Measurements from ENCODE around the gene CDKN1A. TPM values are rescaled to one million over a fixed set of nuclear protein-coding genes. Genes with fewer than 3 reads are reported as not detected.

CDKN1A gene
- total RNA-seq, 1 experiment from 2014 or later = 0.28 TPM

GRCh38 chr6:36692220-36692619 is 13.7 kb downstream of the CDKN1A start:
- Histone ChIP-seq H3K36me3 (replicated peaks; ENCODE audit: control insufficient read depth, insufficient read depth, low read length) (no peaks in the 10 kb centered on the region), H3K27me3 (ENCODE audit: control insufficient read depth, insufficient read depth, low read length) (no peaks in the 10 kb centered on the region), H3K4me3 (ENCODE audit: insufficient read depth, low read depth, low read length) (no peak overlapping the region)
- no peak for DNase-seq

DNA sequence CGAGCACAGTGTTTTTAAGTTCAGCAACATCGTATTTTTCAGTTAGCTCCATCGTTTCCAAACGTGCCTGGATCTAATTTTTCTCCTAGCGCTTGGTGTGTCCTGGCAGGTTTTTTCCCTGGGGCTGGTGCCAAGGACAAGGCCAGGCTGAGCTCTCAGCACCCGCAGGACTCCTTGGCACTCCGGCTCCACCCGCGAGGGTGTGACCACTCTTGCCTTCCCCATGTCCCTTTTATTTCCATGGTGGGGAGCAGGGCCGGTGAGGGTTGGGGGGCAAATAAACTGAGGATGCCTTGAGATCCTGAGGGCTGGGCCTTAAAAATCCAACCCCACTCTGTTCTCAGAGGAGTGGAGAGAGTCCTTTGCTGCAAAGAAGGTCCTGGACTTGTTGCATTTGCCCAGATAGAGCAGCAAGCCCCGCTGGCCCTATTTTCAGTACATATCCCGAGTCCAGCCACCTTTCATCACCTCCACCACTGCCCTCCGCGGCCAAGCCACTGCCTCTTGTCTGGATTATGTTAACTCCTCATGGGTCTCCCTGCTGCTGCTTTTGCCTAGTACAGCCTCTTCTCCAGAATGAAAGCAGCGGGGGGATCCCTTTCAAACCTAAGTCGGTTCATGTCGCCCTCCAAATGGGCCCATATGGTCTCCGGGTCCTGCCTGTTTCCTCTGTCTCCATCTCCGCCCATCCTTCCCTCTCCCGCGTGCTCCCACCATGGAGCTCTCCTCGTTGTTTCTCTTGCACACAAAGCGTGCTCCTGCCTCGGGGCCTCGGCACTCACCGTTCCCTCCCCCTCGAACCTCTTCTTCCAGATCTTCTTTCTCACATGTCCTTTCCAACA is 14.6 kb downstream of the CDKN1A start:
- DNase-seq = no peak
- Histone ChIP-seq H3K4me3 (ENCODE audit: insufficient read depth, low read depth, low read length) (no peak overlapping the region), H3K27me3 (ENCODE audit: control insufficient read depth, insufficient read depth, low read length) (no peaks in the 10 kb centered on the region), H3K36me3 (replicated peaks; ENCODE audit: control insufficient read depth, insufficient read depth, low read length) (no peaks in the 10 kb centered on the region)

DNA sequence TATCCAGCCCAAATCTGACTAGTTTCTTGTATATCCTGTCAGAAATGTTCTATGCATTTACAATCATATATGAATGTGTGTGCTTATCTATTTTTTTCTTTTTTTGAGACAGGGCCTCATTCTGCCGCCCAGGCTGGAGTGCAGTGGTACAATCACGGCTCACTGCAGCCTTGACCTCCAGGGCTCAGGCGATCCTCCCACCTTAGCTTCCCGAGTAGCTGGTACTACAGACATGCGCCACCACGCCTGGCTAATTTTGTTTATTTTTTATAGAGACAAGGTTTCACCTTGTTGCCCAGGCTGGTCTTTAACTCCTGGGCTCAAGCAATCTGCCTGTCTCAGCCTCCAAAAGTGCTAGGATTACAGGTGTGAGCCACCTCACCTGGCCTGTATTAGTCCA is 16.1 kb downstream of the CDKN1A start:
- Histone ChIP-seq H3K27me3 (ENCODE audit: control insufficient read depth, insufficient read depth, low read length) (no peaks in the 10 kb centered on the region), H3K36me3 (replicated peaks; ENCODE audit: control insufficient read depth, insufficient read depth, low read length) (no peaks in the 10 kb centered on the region), H3K4me3 (ENCODE audit: insufficient read depth, low read depth, low read length) (no peak overlapping the region)
- no peak for DNase-seq

- no peaks in the 10 kb centered on the region for H3K36me3 ChIP-seq (replicated peaks; ENCODE audit: control insufficient read depth, insufficient read depth, low read length)
- no peaks in the 10 kb centered on the region for H3K27me3 ChIP-seq (ENCODE audit: control insufficient read depth, insufficient read depth, low read length)
- no peak for DNase-seq
- H3K4me3 ChIP-seq (ENCODE audit: insufficient read depth, low read depth, low read length) = no peak overlapping the region
Observed at GRCh38 chr6:36695414-36695813, 16.9 kb downstream of the CDKN1A start.

GRCh38 chr6:36697481-36697903 is 19.0 kb downstream of the CDKN1A start, which contains the start of gene RAB44:
Gene RAB44, plus strand, starts transcription at chr6:36697826. Its CDS starts 6,410 bp downstream, at chr6:36704236.
- no peaks in the 10 kb centered on the region for H3K36me3 ChIP-seq (replicated peaks; ENCODE audit: control insufficient read depth, insufficient read depth, low read length)
- DNase-seq = no peak
- H3K4me3 ChIP-seq (ENCODE audit: insufficient read depth, low read depth, low read length) = no peak within 1 kb of the TSS
- H3K27me3 ChIP-seq (ENCODE audit: control insufficient read depth, insufficient read depth, low read length) = no peaks in the 10 kb centered on the region

DNA sequence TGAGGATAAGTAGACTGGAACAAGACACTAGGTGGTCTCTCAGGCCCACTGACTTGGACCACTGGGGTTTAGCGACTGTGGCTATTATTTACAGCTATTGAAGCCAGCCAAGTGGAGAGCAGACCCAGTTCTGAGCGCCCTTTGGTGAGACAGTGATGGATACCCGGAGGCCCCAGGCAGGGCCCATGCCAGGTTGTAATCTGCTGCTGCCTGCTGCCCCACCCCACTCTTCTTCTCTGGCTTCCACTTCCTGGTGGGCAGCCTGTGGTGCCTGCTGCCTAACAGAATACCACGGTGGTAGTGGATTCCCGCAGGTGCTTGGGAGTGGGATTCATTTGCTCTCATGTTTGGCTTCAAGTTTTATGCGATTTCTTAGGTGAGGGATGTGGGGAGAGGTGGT is 19.7 kb downstream of the CDKN1A start:
- no peaks in the 10 kb centered on the region for H3K27me3 ChIP-seq (ENCODE audit: control insufficient read depth, insufficient read depth, low read length)
- H3K36me3 ChIP-seq (replicated peaks; ENCODE audit: control insufficient read depth, insufficient read depth, low read length) = no peaks in the 10 kb centered on the region
- no peak for DNase-seq
- no peak overlapping the region for H3K4me3 ChIP-seq (ENCODE audit: insufficient read depth, low read depth, low read length)

GRCh38 chr6:36698871-36699271 is 20.4 kb downstream of the CDKN1A start:
- no peak for DNase-seq
- Histone ChIP-seq H3K4me3 (ENCODE audit: insufficient read depth, low read depth, low read length) (no peak overlapping the region), H3K27me3 (ENCODE audit: control insufficient read depth, insufficient read depth, low read length) (no peaks in the 10 kb centered on the region), H3K36me3 (replicated peaks; ENCODE audit: control insufficient read depth, insufficient read depth, low read length) (no peaks in the 10 kb centered on the region)

DNA sequence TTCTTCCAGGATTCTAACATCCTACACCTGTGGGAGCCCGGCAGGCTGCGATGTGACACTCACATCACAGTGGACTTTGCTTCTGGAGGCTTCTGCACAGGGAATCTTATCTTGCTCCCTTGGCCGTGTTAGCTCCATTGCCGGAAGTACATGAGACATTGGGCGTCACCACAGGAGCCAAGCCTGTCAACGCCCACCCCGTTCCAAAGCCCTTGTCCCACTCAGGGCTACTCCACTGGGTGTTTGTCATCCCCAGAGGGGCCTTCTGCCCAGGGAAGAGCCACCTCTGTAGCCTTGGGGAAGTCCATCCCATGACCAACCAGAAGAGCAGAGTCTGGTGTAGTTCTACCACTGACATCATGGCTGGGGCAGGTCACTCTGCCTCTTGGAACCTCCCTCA is 20.8 kb downstream of the CDKN1A start:
- no peak for DNase-seq
- Histone ChIP-seq H3K4me3 (ENCODE audit: insufficient read depth, low read depth, low read length) (no peak overlapping the region), H3K36me3 (replicated peaks; ENCODE audit: control insufficient read depth, insufficient read depth, low read length) (no peaks in the 10 kb centered on the region)

GRCh38 chr6:36700071-36700812 is 21.7 kb downstream of the CDKN1A start:
- DNase-seq = no peak
- H3K27me3 ChIP-seq (ENCODE audit: control insufficient read depth, insufficient read depth, low read length) = no peaks in the 10 kb centered on the region
- H3K4me3 ChIP-seq (ENCODE audit: insufficient read depth, low read depth, low read length) = no peak overlapping the region
- H3K36me3 ChIP-seq (replicated peaks; ENCODE audit: control insufficient read depth, insufficient read depth, low read length) = no peaks in the 10 kb centered on the region

More for the DNA sequence above, 20.8 kb downstream of the CDKN1A start:
- no peaks in the 10 kb centered on the region for H3K27me3 ChIP-seq (ENCODE audit: control insufficient read depth, insufficient read depth, low read length)

DNA sequence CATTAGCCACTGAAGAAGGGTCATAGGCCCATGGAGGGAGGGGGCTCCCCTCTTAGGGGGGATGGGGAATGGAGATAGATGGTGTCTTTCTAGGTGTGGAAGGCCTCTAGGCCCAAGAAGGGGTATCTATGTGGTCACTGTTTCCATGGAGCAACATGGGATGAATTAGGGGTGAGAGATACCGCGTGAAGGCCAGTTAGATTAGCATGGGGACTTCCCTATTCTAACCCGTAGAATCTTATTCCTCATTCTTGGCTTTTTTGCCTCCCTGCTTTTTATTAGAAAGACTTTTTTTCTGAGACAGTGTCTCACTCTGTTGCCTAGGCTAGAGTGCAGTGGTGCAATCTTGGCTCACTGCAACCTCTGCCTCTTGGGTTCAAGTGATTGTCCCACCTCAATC is 22.3 kb downstream of the CDKN1A start:
- Histone ChIP-seq H3K36me3 (replicated peaks; ENCODE audit: control insufficient read depth, insufficient read depth, low read length) (no peaks in the 10 kb centered on the region), H3K27me3 (ENCODE audit: control insufficient read depth, insufficient read depth, low read length) (no peaks in the 10 kb centered on the region), H3K4me3 (ENCODE audit: insufficient read depth, low read depth, low read length) (no peak overlapping the region)
- DNase-seq = no peak

DNA sequence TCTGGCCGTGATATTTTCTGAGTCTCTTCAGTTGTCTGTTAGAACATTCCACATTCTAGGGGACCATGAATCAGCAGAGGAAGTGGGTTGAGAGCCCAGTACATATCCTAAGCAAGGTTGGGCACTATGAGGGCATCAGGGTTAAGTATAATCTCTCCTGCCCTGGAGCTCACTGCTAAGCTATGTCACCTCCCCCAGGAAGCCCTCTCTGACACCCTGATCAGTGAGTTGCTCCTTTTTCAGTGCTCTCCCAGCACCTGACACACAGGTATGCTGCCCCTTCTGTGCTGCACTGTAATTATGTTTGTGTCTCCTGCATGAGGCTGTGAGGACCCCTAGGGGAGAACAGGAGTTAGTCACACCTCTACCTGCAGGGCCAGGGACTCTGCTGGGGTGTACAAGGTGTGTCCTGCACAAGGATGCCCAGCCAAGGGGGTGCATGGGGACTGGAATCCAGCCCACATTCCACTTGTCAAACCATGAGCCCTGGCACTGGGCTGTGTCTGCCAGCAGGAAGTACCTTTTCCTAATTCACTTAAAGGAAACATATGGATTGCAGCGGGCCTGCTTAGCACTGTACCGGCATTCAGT is 23.0 kb downstream of the CDKN1A start:
- Histone ChIP-seq H3K27me3 (ENCODE audit: control insufficient read depth, insufficient read depth, low read length) (no peaks in the 10 kb centered on the region), H3K4me3 (ENCODE audit: insufficient read depth, low read depth, low read length) (no peak overlapping the region), H3K36me3 (replicated peaks; ENCODE audit: control insufficient read depth, insufficient read depth, low read length) (no peaks in the 10 kb centered on the region)
- DNase-seq = peak; percentile 66

- H3K4me3 ChIP-seq (ENCODE audit: insufficient read depth, low read depth, low read length) = no peak overlapping the region
- DNase-seq = no peak
- H3K27me3 ChIP-seq (ENCODE audit: control insufficient read depth, insufficient read depth, low read length) = no peaks in the 10 kb centered on the region
- H3K36me3 ChIP-seq (replicated peaks; ENCODE audit: control insufficient read depth, insufficient read depth, low read length) = no peaks in the 10 kb centered on the region
Observed at GRCh38 chr6:36702656-36703055, 24.1 kb downstream of the CDKN1A start.

DNA sequence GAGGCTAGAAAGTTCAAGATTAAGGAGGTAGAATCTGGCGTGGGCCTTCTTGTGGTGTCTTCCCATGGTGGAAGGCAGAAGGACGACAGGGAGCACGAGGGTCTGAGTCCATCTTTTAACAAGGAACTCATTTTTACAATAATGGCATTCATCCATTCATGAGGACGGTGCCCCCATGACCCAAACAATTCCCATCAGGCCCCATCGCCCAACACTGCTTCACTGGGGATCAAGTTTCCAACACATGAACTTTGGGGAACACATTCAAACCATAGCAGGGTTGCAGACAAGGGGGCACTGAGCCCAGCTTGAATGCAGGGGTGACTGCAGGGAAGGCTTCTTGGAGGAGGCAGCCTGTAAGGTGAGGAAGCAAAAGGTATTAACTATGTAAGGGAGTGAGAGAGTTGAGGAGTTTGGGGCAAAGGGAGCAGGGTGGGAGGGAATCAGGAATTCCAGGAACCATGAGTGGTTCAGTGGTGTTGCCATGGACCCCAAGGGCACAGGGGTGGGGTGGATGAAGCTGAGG is 24.6 kb downstream of the CDKN1A start:
- no peak for DNase-seq
- H3K4me3 ChIP-seq (ENCODE audit: insufficient read depth, low read depth, low read length) = no peak overlapping the region
- no peaks in the 10 kb centered on the region for H3K27me3 ChIP-seq (ENCODE audit: control insufficient read depth, insufficient read depth, low read length)
- no peaks in the 10 kb centered on the region for H3K36me3 ChIP-seq (replicated peaks; ENCODE audit: control insufficient read depth, insufficient read depth, low read length)

GRCh38 chr6:36703982-36704381 is 25.5 kb downstream of the CDKN1A start:
- no peaks in the 10 kb centered on the region for H3K36me3 ChIP-seq (replicated peaks; ENCODE audit: control insufficient read depth, insufficient read depth, low read length)
- DNase-seq = no peak
- no peak overlapping the region for H3K4me3 ChIP-seq (ENCODE audit: insufficient read depth, low read depth, low read length)
- no peaks in the 10 kb centered on the region for H3K27me3 ChIP-seq (ENCODE audit: control insufficient read depth, insufficient read depth, low read length)

Data from H7 (cell line).